ENCODE data around the gene ANKRD55.
A peak's percentile ranks its signal among the peaks of the same experiment; 100 is the strongest.

Gene ANKRD55

GRCh38 chr5:56233230-56233629 lies at the start of gene ANKRD55:
TSS of gene ANKRD55 (minus strand) at chr5:56233330. CDS start at chr5:56232913, 417 bp downstream.
- no peak within 1 kb of the TSS for H3K4me3 ChIP-seq (ENCODE audit: low read length)
- no peak for TF ChIP-seq CTCF (conservative IDR thresholded peaks at IDR 0.05; ENCODE audit: low read depth, low read length)
- DNase-seq (ENCODE audit: low read depth): no peak

- no peak for TF ChIP-seq CTCF (conservative IDR thresholded peaks at IDR 0.05; ENCODE audit: low read depth, low read length)
- DNase-seq (ENCODE audit: low read depth): no peak
- H3K4me3 ChIP-seq (ENCODE audit: low read length): no peak overlapping the region
Measured at GRCh38 chr5:56282216-56282615, 49.1 kb upstream of the ANKRD55 start.

- TF ChIP-seq CTCF (conservative IDR thresholded peaks at IDR 0.05; ENCODE audit: low read depth, low read length): no peak
- no peak overlapping the region for H3K4me3 ChIP-seq (ENCODE audit: low read length)
- DNase-seq (ENCODE audit: low read depth): no peak
Measured at GRCh38 chr5:56281489-56282165, 48.5 kb upstream of the ANKRD55 start.

GRCh38 chr5:56279979-56280378 lies 46.8 kb upstream of the ANKRD55 start:
- H3K4me3 ChIP-seq (ENCODE audit: low read length): no peak overlapping the region
- TF ChIP-seq CTCF (conservative IDR thresholded peaks at IDR 0.05; ENCODE audit: low read depth, low read length): no peak
- peak; percentile 68 for DNase-seq (ENCODE audit: low read depth)

GRCh38 chr5:56279291-56279690 lies 46.2 kb upstream of the ANKRD55 start:
- DNase-seq (ENCODE audit: low read depth): no peak
- no peak for TF ChIP-seq CTCF (conservative IDR thresholded peaks at IDR 0.05; ENCODE audit: low read depth, low read length)
- no peak overlapping the region for H3K4me3 ChIP-seq (ENCODE audit: low read length)

GRCh38 chr5:56278335-56278753 lies 45.2 kb upstream of the ANKRD55 start:
- TF ChIP-seq CTCF (conservative IDR thresholded peaks at IDR 0.05; ENCODE audit: low read depth, low read length): no peak
- no peak overlapping the region for H3K4me3 ChIP-seq (ENCODE audit: low read length)
- peak; percentile 81 for DNase-seq (ENCODE audit: low read depth)

GRCh38 chr5:56277573-56277972 lies 44.4 kb upstream of the ANKRD55 start:
- H3K4me3 ChIP-seq (ENCODE audit: low read length): no peak overlapping the region
- DNase-seq (ENCODE audit: low read depth): no peak
- no peak for TF ChIP-seq CTCF (conservative IDR thresholded peaks at IDR 0.05; ENCODE audit: low read depth, low read length)
